Adrenal gland (tissue), 12 donors: ENCODE measurements around the gene RHBDF2. TPM values are rescaled to one million over a fixed set of nuclear protein-coding genes. Genes with fewer than 3 reads are reported as not detected.

Experiments used
- DNase-seq, 7 donors: peaks; one replicate each; pipeline ENCODE4 v3.0.0-alpha.2; 2019 to 2020
- H3K27ac ChIP-seq, 5 donors: fragments of 200-600 bp; sonication (generic) in 4 of 5; 1 replicate in 3 of 5; 2 replicates in 2 of 5; pipeline versions ENCODE4 v1.5.1 to v1.8.0; 2016 to 2020; ENCODE audit warnings: mild to moderate bottlenecking in 1 of 5
- H3K27me3 ChIP-seq: fragments of 200-600 bp; 2 replicates; pipeline ENCODE4 v1.8.0; 2021
- H3K36me3 ChIP-seq, 2 donors: fragments of 200-600 bp; replicated peaks in 1 of 2; 1 replicate in 1 of 2; 2 replicates in 1 of 2; pipeline versions ENCODE4 v1.5.1 to v1.8.0; 2018 to 2022
- H3K4me1 ChIP-seq, 2 donors: fragments of 200-600 bp; replicated peaks in 1 of 2; 1 replicate in 1 of 2; 2 replicates in 1 of 2; pipeline versions ENCODE4 v1.5.1 to v1.8.0; 2018 to 2021
- H3K4me3 ChIP-seq, 4 donors: fragments of 200-600 bp; sonication (generic) in 3 of 4; one replicate each; pipeline ENCODE4 v1.5.1; 2016 to 2018
- H3K9me3 ChIP-seq, 3 donors: fragments of 200-600 bp; sonication (generic) in 1 of 3; replicated peaks in 1 of 3; 1 replicate in 2 of 3; 2 replicates in 1 of 3; pipeline versions ENCODE4 v1.5.1 to v1.8.0; 2016 to 2021
- CTCF ChIP-seq, 6 experiments: fragments of 450-650 bp in 4 of 6; fragments of 200-600 bp in 2 of 6; sonication (generic) in 1 of 6; IDR thresholded peaks; 1 replicate in 5 of 6; 2 replicates in 1 of 6; pipeline versions ENCODE4 v1.5.1 to v1.8.0; 2016 to 2021; ENCODE audit warnings: antibody characterized with exemption in 6 of 6, mild to moderate bottlenecking in 2 of 6, moderate library complexity in 1 of 6
- POLR2A ChIP-seq, 2 donors: fragments of 450-650 bp; IDR thresholded peaks; one replicate each; pipeline ENCODE4 v1.6.1; 2017; ENCODE audit warnings: antibody characterized with exemption in 2 of 2, mild to moderate bottlenecking in 2 of 2, moderate library complexity in 1 of 2
- WGBS, 4 donors: extraction: QIAGEN DNeasy Blood & Tissue Kit in 2 of 4; methylation state at CpG; one replicate each; pipeline versions ENCODE4 v1.1.5 to v1.1.7; 2013 to 2017; 5-methylcytosine and 5-hydroxymethylcytosine counted together
- intact Hi-C, 2 donors: fragments of 100-400 bp; cut with DNase I; formaldehyde crosslinking; loops; one replicate each; pipeline versions ENCODE4 v1.14.1 to v1.15.0; 2022 to 2023
- polyA plus RNA-seq, 3 donors: library from polyadenylated mRNA; stranded (reverse); fragments of 200-250 nt in 2 of 3; fragments of 350-450 nt in 1 of 3; fragmentation: Illumina TruSeq in 1 of 3; extraction: RNeasy Lipid Tissue Mini Kit (QIAGEN cat#74804) in 1 of 3; gene quantifications; one replicate each; pipeline ENCODE4 v1.2.3, GENCODE V29; 2013 to 2014
- total RNA-seq, 9 donors: library from RNA; depleted of rRNA in 4 of 9; stranded (reverse); fragments of >200 nt in 4 of 9; fragments of 120-200 nt in 1 of 9; fragmentation: NEBNext Ultra II Directional in 1 of 9; extraction: Animal tissue kit (Norgen Biotek cat#: 25700) in 1 of 9; gene quantifications; one replicate each; pipeline versions ENCODE4 v1.1.0 to v1.2.4, GENCODE V29; 2013 to 2023
- donor health status: healthy with polysubstance abuse.
- donor health status: Bipolar disorder and iron deficiency.
- donor health status: DM: yes; HTN: yes; CAD: no.
- donor health status: DM: no; HTN: no; CAD: no.
- donor health status: DM: no; HTN: no; CAD: no.
- donor health status: DM: yes; HTN: yes; CAD: no.

Gene RHBDF2
- total and polyA plus RNA-seq, 12 donors = 4.9 to 156 (median 40.3) TPM

DNA sequence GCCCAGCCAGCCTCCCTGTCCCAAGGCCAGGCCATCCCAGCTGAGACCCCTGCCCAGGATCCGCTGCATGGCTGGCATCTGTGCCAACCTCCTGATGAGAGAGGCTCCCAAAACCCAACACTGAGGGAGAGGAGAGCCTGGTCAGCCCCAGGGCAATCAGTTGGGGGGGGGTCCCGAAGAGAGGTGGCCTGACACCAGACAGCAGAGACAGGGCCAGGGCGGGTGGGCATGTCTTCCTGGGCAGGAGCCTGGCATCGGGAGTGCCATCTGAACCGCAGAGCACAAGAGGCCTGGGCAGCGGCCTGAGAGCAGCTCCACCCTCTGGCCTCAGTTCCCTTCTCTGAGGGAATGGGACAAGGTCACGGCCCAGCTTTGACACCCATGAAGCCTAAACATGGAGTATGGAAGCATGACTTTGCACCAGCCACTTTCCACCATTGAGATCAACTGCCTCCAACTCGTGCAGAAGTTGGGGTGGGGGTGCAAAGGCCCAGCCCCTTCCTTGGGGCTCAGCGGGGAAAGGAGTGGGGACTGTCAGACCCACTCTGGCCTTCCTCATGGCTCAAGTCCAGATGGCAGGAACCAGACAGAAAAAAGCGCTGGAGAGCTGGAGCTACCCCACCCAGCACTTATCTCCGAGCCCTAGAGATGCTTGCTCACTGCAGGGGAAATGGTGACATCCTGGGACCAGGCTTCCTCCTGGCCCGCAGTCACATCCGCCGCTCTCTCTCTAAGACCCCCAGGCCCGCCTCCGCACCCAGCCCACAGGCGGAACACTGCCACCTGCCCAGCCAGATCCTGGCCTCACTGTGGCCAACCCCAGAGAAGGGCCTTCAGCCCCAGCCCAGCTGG is 9.7 kb downstream of the RHBDF2 start:
- H3K27me3 ChIP-seq = no peaks in the 10 kb centered on the region
- no peak overlapping the region for H3K4me3 ChIP-seq
- peak overlapping the region; percentile 28 to 95 (median 50) for H3K27ac ChIP-seq
- peak in 1 of 7 donors; percentile 41 for DNase-seq
- peaks cover 0 to 25% of the 10 kb centered on the region in 2 donors for H3K4me1 ChIP-seq
- H3K36me3 ChIP-seq = no peaks in the 10 kb centered on the region
- TF ChIP-seq POLR2A (IDR thresholded peaks at IDR 0.05) (no peak), CTCF (IDR thresholded peaks at IDR 0.05) (no peak)
- intact Hi-C loops = no loop called here
- H3K9me3 ChIP-seq = no peaks in the 10 kb centered on the region
- 73 to 93% (median 79%) methylated on average over 6 to 17 of the region's 17 CpGs for WGBS, 4 donors

- no peaks in the 10 kb centered on the region for H3K9me3 ChIP-seq
- 74 to 83% (median 79%) methylated on average over 6 to 10 of the region's 10 CpGs for WGBS, 4 donors
- H3K4me1 ChIP-seq = peaks cover 0 to 25% of the 10 kb centered on the region in 2 donors
- DNase-seq = peak in 1 of 7 donors; percentile 46
- intact Hi-C loops = no loop called here
- H3K27me3 ChIP-seq = no peaks in the 10 kb centered on the region
- no peaks in the 10 kb centered on the region for H3K36me3 ChIP-seq
- peak overlapping the region in 3 of 5 donors; percentile 28 to 95 (median 92) for H3K27ac ChIP-seq
- TF ChIP-seq CTCF (IDR thresholded peaks at IDR 0.05) (no peak), POLR2A (IDR thresholded peaks at IDR 0.05) (no peak)
- no peak overlapping the region for H3K4me3 ChIP-seq
These were observed 11.0 kb downstream of the RHBDF2 start for GRCh38 chr17:76490112-76490710.

- 93 to 96% (median 94%) methylated on average over 20 to 22 of the region's 22 CpGs for WGBS, 4 donors
- no peak for DNase-seq
- no peaks in the 10 kb centered on the region for H3K27me3 ChIP-seq
- H3K36me3 ChIP-seq = no peaks in the 10 kb centered on the region
- peak overlapping the region in 1 of 5 donors; percentile 26 for H3K27ac ChIP-seq
- TF ChIP-seq POLR2A (IDR thresholded peaks at IDR 0.05) (no peak), CTCF (IDR thresholded peaks at IDR 0.05) (no peak)
- intact Hi-C loops = no loop called here
- H3K4me1 ChIP-seq = peaks cover 0 to 10% of the 10 kb centered on the region in 2 donors
- no peak overlapping the region for H3K4me3 ChIP-seq
- H3K9me3 ChIP-seq = no peaks in the 10 kb centered on the region
These were observed 13.6 kb downstream of the RHBDF2 start for GRCh38 chr17:76487451-76488192.

DNA sequence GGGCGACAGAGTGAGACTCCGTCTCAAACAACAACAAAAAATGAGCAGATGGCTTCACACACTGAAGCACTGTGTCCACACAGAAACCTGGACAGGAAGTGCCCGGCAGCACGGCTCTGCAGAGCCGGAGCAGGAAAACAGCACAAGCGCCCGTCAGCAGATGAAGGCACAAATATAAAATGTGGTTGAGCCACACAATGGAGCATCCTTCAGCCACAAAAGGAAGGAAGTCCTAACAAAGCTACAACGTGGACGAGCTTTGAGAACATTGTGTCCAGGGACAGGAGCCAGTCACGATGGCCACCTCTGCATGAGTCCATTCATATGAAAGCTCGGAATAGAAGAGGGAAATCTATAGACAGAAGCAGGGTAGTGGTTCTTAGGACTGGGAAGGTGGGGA is 15.7 kb downstream of the RHBDF2 start:
- H3K9me3 ChIP-seq = no peaks in the 10 kb centered on the region
- H3K27me3 ChIP-seq = no peaks in the 10 kb centered on the region
- peak in 5 of 7 donors; percentile 42 to 77 (median 64) for DNase-seq
- H3K27ac ChIP-seq = peak overlapping the region in 2 of 5 donors; percentile 70 to 82
- no peak for TF ChIP-seq CTCF (IDR thresholded peaks at IDR 0.05)
- no peak for TF ChIP-seq POLR2A (IDR thresholded peaks at IDR 0.05)
- WGBS, 4 donors = 43 to 50% (median 46%) methylated on average over 11 of the region's 11 CpGs
- H3K4me3 ChIP-seq = no peak overlapping the region
- H3K36me3 ChIP-seq = no peaks in the 10 kb centered on the region
- intact Hi-C loops = no loop called here
- no peaks in the 10 kb centered on the region for H3K4me1 ChIP-seq
